Measurements from ENCODE around the gene TBCD. TPM values are rescaled to one million over a fixed set of nuclear protein-coding genes. Genes with fewer than 3 reads are reported as not detected.

The TBCD gene
- polyA plus RNA-seq, 12 donors: 47.5 to 79.6 (median 55.9) TPM; not detected in 1

DNA sequence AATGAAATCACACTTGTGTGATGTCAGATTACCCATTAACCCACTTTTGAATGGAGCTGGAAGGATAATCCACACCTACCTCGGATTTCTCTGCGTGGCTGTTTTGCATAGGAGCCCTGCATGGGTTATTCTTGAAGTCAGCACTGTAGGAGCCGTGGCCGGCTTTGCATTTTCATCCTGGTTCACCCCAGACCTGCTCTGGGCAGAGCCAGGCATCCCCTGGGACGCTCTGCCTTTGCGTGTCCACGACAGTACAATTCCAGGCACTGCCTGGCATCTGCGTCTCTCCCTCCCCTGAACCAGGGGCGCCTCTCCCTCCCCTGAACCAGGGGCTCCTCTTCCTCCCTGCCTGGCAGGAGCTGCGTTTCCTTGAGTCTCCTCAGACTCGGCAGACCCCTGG, 117.7 kb downstream of the TBCD start:
- DNase-seq: no peak

DNA sequence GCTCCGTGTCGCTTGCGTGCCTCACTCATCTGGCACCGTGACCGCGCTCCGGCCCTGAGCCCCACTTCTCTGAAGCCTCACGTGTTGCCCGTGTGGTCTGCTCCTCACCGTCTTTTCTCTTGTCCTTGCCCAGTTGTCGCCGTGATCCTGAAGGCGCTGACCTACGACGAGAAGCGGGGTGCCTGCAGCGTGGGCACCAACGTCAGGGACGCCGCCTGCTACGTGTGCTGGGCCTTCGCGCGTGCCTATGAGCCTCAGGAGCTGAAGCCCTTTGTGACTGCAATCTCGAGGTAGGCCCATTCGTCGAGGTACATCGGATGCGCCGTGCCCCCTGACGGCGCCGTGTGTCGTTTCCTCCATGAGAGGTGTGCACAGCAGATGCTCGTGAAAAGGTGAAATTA, 118.2 kb downstream of the TBCD start:
- DNase-seq: no peak

DNA sequence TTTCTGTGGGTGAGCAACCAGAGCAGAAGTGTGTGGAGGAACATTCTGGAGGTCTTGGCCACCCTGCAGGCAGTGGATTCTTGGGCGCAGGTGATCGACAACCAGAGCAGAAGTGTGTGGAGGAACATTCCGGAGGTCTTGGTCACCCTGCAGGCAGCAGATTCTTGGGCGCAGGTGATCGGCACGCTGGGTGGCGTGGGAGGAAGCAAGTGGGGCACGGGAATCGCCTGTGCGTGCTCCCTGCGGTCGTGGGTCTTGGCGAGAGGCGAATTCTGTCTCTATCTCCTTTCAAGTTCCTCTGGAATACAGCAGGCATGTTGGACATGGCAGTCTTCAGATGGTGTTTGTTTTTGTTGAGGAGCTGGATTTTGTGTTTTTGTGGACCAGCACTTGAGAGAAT, 118.7 kb downstream of the TBCD start:
- no peak for DNase-seq

DNA sequence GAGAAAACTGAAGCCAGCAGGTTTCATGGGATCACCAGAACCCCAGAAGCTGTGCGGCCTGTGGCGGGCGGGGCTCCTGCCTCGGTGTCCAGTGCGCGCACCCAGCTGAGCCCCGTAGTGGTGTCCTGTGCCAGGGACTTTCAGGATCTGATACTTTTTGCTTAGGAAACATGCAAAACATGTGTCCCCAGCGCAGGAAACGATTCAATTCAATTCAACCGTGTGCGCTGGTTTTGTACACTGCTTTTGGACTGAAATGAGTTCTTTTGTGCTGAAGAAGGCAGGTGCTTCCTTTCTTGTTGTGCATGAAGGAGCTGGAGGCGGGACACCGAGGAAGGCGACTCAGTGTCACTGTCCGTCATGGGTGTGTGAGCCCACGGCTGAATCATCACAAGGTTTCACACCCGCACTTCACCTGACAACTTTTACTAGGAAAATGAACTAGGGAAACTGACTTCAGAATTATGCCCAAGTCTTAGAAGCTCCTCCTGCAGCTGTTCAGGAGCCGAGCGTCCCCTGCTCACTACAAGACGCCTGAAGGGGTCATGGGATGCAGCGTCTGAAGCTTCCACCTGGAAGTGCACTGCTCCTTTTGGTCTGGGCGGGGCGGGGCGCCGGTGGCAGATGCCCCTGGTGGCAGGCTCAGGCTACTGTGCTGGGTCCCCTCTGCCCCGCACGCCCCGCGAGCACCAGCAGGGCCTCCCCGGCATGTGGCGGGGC, 119.4 kb downstream of the TBCD start:
- DNase-seq: no peak

DNA sequence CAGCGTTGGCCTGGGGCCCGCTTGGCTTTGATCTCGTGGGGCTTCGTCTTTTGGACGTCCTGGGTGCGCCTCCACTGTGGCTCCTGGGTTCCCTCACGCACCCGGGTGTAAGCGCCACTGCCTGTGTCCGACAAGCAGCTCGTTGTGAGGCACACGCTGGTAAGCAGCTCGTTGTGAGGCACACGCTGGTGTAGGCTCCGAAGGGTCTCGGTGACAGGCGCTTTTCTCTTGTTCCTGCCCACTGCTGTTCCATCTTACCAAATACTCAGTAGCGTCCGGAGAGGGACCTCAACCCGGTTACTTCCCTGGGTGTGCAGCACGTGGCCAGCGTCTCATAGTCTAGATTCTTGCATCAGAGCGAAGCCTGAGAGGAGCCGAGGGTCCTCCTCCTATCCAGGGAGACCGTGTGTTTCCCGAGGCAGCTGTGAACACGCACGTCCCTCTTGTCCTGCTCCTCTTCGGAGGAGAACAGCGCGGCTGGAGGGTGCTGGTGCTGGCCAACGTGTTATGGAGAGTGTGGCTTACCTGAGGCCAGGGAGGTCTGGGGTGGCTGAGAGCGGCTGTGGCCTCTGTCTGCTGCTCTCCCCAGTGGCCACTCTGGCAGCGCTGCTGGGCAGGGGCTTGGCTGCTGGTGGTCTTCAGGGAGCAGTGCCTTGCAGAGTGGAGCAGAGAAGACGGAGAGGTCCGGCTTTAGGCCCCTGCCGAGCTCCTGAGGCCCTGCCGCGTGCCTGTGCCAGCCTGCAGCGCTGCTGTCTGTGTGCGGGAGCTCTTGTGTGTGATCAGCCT, 120.1 kb downstream of the TBCD start:
- no peak for DNase-seq

DNA sequence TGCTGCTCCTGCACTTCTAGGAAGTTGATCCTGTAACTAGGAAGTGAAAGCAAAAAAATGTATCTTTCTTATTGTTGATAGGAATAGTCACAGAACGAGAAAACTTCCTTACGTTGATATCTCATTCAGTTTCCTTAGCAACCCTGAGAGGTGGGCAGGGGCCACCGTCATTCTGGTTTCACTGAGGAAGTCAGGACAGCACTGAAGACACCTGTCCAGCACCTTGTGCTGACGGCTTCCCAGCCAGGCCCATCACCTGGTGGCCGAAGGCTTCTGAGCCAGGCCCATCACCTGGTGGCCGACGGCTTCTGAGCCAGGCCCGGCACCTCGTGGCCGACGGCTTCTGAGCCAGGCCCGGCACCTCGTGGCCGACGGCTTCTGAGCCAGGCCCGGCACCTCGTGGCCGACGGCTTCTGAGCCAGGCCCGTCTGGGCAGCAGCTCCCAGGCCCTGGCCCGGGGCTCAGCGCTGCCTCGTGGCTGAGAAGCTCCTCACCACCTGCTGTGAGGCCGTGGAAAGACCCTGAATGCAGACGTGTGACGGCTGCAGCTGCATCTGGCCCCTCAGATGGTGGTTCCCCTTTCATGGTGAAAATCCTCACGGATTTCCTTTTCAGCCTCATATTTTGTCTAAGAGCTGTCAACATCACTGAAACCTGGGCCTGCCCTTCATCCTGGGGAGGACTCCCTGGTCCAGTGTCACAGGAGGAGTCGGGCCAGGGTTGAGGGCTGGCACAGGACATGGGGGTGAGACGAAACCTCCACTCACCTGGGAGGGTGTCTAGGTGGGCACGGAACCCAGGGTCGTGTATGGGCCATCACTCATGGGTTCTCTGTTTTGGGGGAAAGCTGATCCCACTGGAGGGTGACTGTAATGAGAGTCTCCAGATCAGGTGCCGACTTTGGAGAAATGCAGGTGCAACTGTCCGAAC, 121.0 kb downstream of the TBCD start:
- DNase-seq: no peak

DNA sequence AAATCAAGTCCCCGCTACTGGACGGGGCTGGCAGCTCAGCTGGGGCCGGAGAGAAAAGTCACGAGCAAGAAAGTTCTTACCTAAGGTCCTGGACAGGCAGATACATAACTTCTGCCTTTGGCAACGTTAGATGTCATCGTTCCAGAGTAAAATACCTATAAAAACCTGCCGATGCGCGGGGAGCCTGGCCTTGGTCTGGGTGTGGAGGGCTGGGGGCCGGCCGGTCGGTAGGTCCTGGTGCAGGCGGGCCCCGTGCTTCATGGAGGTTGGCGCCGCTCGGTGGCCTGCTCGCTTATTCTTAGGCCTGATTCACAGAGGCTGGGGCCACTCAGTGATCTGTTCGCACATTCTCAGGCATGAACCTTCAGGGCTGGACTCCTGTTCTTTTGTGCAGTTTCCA, 121.7 kb downstream of the TBCD start:
- DNase-seq: no peak

DNA sequence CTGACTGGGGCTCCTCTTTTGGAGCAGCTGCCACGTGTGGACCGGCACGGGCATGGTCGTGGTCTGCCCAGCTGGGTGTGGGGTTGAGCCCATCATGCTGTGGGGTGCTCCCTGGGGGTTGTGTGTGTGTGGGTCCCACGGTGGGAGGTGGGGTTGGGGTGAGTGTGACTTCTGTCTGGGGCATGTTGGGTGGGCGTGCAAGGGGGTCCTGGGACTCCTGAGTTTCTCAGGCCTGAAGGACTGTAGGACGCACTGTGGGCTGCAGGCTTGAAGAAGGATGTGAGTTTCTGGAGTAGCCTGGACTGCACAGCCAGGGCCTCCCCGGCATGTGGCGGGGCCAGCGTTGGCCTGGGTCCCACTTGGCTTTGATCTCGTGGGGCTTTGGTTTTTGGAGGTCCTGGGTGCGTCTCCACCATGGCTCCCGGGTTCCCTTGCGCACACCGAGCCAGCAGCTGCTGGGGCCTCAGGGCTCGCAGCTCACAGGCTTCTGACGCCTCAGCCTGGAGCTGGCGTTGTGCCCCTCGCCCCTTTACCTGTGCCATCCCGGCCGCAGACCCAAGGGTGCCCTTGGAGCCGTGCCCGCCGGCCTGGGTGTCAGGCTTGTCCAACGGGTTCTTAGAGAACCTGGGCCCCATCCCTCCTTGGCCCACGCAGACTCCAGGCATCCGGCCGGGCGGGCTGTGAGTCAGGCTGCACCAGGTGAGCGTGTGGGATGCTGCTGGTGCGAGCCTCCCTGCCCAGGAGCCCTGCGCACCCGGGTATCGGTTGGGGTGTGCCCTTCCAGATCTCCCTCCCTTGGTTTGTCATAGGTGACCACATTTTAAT, 122.4 kb downstream of the TBCD start:
- DNase-seq: no peak

DNA sequence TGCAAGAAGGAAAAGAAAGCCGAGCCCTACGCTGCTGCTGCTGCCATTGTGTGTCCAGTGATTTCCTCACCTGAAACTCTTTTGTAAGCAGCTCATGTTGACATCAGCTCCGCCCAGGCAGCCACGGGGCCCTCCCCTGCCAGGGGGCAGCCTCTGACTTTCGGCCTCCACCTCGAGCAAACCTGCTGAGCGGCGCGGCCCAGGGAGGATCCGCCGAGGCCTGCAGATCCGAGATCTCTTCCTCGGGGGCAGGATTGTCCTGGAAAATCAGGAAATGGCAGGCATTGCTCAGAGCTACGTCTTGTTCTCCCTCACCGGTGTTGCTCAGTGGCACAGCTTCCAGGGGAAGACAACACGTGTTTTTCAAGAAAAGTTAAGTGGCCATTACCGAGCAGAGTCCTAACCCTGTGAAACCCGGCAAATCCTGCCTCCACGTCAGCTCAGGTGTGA, 123.6 kb downstream of the TBCD start:
- no peak for DNase-seq

DNA sequence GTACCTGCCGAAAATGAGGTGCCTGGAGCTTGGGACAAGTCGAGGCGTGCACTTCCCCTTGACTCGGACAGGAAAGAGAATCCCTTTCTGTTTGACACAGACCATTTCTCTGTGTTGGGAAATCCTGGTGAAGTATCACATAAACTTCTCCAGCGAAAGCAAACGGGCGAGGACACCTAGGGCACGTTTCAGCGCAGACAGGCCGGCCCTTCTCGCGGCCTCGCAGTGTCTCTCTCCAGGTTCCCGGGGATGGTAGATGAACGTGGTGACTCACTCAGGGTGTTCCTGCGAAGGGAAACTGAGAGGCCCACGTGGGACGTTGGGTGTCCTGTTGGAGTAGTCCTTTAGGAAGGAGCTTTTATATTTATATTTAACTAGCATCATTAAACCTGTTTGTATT, 124.3 kb downstream of the TBCD start:
- DNase-seq: no peak

DNA sequence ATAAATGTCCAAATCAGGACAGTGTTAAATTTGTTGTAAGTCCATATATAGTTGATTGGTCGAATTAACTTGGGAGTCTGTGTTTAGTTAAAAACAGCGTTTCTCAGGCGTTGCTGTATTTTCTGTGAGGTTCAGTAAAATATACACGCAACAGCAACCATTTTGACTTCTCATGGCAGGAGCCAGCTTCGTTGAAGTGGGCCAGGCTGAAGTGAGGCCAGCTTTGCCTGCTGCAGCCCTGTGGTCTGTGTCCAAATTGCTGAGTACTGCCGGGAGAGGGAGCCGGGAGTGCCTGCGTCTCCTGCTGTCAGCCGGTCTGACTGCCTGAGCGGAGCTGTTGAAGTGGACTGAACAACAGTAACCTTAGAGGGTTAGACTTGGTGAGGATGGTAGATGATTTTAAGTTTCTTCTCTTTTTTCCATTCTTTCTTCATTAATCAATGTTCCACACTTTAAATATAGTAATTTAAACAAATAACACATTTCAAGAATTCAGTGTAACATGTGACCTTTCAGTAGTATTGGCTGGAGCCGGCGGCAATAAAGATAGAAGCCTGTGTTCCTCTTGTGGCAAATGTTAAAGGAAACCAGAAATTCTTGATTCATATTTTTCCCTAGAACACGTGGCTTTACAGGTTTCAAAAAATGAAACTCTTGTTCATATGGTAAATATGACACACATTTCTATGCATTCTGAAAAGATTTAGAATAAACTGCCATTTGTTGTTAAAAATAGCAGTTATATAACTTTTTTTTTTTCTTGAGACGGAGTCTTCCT, 124.9 kb downstream of the TBCD start:
- peak; percentile 71 for DNase-seq

DNA sequence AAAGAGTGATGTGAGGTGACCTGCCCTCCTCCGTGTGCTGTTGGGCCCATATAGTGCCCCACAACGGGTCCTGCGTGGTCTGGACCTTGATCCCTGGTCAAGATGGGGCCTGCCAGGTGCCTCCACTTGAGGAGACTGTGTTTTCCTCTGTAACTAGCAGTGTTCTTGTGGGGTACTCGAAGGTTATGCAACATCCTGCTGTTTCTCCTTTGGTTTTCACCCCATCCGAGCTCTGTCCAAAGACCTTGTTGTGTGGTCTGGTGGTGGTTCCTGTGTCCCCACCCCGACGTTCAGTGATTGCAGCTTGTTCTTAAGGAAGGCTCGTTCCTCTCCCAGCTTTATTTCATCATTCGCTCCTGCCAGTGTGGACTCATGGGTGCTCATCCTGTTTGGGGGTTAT, 126.7 kb downstream of the TBCD start:
- DNase-seq: no peak

DNA sequence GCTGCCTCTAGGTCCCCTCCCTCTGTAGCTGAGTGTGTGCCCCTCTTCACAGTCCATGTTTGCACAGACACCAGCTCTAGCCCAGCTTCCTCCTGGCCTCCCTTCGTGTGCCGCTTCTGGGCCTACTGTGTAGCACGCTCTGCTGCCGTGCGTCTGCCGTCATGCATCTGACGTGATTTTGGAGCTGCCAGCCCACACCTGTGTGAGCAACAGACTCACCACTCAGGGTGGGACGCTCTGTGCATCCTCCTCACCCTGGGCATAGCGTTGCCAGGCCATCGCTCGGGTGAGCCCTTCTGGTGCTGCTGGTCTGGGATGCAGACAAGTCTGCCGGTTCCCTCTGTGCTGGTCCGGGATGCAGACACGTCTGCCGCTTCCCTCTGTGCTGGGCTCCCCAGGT, 127.4 kb downstream of the TBCD start:
- DNase-seq: no peak

DNA sequence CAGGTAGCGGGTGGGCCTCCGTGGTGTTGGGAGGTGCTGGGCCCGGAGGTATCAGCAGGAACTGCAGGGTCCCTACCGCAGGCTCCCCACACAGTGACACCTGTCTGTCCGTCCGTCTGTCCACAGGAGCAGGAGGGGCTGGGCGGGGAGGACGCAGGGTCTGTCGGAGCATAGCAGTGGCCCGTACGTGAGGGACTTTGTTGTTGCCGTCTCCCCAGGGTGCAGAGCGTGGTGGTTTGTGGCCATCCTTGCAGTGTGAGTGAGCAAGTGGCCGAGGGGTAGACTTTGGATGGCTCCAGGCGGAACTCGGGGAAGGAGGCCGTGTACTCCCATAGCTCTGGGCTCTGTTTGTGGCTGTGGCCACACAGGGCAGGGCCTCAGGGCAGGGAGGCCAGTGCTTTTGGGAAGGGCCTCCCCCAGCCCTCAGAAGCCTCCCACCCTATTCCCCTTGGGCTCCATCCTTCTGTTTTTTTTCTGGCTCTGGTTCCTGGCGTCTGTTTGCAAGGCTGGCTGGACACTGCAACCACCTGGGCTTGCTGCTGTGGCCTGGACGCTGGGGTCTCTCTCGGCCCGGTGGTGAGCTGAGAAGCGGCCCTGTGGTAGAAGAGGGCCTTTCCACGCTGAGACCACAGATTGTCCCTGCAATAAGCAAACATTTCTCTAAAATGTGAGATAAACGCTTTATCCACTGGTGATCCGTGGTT, 128.9 kb downstream of the TBCD start:
- no peak for DNase-seq

DNA sequence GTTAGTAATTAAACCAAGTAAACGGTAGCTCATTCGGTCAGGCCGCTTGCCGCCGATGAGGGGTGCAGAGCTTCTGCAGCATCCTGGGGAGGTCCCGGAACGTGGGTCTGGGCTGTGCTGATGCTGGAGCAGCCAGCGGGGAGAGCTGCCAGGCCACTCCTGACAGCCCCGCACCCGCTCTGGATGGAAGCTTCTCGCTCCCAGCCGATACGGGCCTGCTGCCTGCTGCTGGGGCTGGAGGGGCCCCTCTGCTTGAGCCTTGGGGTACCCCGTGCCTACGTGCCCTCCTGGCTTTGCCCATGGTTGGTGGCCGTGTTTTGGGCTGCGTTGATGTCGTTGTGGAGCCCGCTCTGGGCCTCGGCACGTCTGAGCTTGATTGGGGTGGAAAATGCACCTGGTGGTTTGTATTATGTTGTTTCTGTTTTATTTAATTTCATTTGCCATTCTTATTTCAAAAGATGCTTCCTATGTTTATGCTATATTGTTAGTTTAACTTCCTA, 129.5 kb downstream of the TBCD start:
- DNase-seq: no peak

DNA sequence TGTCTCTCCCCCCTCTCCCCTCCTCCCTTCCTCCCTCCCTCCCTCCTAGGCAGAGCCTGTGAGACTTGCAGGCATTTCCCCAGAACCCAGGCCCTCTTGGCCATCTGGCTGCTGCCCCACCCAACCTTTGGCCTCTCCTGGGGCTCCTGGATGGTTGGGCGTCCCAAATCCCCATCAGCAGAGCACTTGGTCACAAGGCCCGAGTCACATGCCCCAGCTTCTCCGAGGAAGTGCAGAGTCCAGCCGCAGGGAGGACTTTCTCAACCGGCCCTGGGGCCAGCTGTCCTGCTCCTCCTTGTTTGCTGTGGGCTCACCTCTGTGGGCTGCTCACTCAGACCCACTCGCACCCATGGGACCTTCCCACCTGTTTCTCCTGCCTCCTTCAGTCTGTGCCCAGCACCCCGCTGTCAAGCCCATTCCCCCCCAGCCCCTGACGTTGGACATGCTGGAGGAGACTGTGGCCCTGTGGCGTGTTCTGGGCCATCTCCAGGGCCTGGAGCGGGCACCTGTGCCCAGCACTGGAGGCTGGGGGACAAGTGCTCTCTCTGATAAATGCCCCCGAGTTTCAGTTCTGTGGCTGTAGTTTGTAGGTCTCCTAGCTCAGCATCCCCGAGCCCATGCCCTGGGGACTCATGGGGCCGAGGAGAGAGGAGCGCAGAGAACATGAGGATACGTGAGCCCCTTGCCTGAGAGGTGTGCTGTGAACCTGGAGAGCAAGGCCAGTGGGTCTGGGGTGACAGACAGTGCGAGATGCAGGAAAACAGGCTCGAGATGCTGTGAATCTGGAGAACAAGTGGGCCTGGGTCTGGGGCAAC, 130.2 kb downstream of the TBCD start:
- no peak for DNase-seq

DNA sequence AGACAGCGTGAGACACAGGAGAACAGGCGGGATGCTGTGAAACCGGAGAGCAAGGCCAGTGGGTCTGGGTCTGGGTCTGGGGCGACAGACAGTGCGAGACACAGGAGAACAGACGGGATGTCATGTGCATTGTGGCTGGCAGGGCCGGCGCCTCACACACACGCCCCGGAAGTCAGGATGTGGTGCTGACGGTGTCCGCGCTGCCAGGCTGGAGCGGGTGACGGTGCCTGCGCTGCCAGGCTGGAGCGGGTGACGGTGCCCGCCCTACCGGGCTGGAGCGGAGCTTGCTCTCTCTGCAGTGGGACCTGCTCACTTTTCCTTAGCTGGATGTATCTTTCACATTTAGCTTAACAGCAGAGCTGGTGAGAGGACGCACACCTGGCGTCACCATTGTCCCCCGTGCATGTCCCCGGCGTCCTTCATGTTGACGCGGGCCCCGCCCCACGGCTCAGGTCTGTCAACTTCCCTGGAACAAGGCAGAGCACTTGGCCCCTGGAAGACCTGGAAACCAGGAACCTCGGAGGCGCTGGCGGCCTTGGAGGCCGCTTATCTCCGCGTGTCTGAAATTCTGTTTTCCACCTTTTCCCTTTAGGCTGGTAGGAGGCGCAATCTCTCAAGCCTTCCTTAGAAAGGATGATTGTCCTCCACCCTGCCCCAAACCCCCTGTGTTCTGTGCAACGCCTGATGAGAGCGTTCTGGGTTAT, 131.0 kb downstream of the TBCD start:
- DNase-seq: no peak

DNA sequence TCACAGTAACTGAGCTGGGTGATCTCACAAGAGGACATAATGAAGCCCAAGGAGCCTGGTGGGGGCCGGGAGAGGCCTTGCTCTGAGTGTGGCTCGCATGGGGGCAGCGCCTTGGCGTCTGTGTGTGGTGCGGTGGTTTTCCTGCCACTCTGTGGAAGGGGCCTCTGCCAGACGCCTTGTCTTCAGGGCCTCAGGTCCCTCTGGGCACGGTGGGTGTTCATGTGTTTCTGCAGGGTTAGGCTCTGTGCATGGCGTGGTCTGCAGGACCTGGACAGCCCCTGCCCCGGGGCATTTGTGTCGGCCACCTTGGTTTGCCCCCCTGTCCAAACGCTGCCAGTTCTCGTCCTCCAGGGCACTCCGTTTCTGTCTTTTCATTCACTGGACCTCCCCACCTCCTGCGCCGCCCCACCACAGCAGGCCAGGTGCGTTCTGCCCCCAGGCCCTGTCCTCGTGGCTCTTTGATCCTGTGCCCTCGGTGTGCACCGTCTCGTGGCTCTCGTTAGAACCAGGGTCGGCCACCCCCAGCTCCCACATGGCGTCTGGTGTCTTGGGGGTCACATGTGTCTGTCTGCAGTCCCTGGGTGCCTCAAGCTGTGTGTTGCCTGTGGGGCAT, 131.7 kb downstream of the TBCD start:
- DNase-seq: no peak

Data from muscle of arm (tissue), 12 donors.